HG03469 (cell line): Measurements from ENCODE around the gene CLASP1.
"Not testable (repeated sequence)": the region's sequence is repeated elsewhere in the genome, so short reads cannot be mapped to it uniquely, and the experiment has no call there.

Experiments used
- ATAC-seq: cut with Tn5 transposase; IDR thresholded peaks from one replicate; pipeline ENCODE4 v1.9.1; 2021; ENCODE audit warnings: mild to moderate bottlenecking, moderate library complexity, moderate number of reproducible peaks; ENCODE audit not compliant: unreplicated experiment

The CLASP1 gene

DNA sequence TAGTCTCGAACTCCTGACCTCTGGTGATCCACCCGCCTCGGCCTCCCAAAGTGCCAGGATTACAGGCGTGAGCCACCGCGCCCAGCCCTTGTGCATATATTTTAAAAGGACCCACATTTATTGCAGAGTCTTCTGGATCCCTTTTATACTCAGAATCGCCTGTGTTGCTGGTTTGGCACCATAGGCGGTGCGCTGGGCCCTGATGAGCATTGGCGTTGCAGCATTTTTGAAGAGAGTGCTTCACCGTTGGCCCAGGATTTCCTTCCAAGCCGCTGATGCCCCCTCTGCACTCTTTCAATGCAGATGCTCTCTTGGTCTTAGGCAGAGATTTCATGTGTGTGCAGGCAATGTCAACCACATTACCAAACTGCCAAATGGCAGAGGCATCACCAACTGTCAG, 350.8 kb downstream of the CLASP1 start:
- no peak for ATAC-seq

DNA sequence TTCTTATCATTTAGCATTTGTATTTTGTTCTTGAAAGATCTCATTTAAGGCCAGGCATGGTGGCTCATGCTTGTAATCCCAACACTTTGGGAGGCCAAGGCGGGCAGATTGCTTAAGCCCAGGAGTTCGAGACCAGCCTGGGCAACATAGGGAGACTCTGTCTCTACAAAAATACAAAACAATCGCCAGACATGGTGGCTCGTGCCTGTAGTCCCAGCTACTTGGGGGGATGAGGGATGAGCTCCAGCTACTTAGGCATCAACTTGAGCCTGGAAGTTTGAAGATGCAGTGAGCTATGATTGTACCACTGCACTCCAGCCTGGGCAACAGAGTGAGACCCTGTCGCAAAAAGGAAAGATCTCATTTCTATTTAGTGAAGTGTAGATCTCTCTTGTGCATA, 351.4 kb downstream of the CLASP1 start:
- not testable (repeated sequence) for ATAC-seq

DNA sequence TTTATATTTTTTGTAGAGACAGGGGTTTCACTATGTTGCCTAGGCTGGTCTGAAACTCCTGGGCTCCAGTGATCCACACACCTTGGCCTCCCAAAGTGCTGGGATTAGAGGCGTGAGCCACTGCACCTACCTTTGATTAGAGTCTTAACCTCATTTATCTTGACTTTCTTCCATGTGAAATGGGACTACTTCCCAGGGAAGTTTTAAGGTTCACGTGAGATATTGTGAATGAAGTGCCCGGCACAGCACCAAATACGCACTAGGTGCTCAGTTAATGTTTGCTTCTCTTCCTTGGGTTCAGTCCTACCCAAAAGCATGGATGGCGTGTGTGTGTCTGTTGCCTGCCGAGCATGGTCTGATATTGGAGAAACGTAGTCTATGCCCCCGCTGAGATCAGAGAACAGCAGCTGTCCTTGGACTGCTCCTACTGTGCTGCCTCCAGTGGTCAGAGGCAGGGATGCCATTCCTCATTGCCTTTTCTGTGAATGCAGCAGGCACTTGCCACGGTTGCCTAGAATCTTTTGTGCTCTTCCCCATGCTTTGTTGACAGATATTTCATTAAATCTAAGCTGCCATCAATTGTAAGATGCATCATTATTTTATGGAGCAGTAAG, 351.9 kb downstream of the CLASP1 start:
- no peak for ATAC-seq

DNA sequence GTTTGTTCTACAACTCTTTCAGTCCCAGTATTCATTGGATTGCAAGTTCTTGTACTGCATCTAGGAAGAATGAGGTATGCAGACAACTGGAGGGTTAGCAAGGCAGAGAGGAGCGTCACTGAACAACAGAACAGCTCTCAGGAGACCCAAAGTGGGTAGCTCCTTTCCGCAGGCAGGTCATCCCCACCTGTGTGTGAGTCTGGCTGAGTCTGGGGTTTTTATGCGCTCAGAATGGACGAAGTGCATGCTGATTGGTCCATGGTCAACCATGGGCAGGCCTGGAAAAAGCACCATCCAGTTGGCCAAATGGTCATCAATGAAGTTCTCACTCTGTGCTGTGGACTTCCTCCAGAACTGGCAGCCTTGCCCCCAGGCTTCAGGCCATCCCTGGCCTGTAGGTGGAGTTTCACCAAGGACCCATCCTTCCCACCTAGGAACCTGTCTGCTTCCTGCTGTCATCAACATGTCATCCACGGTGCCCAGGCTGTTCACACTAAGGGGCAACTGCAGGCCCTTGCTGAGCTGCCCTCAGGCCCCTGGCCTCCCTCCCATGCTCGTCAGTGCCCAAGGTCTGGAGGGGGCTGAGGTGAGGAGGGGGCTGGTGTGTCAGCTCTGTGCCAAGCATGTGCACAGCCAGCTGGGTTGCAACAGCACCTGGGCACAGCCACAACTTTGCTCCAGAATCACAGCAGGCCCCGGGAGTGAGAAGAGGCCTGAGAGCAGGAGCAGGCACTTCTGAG, 353.2 kb downstream of the CLASP1 start:
- no peak for ATAC-seq

DNA sequence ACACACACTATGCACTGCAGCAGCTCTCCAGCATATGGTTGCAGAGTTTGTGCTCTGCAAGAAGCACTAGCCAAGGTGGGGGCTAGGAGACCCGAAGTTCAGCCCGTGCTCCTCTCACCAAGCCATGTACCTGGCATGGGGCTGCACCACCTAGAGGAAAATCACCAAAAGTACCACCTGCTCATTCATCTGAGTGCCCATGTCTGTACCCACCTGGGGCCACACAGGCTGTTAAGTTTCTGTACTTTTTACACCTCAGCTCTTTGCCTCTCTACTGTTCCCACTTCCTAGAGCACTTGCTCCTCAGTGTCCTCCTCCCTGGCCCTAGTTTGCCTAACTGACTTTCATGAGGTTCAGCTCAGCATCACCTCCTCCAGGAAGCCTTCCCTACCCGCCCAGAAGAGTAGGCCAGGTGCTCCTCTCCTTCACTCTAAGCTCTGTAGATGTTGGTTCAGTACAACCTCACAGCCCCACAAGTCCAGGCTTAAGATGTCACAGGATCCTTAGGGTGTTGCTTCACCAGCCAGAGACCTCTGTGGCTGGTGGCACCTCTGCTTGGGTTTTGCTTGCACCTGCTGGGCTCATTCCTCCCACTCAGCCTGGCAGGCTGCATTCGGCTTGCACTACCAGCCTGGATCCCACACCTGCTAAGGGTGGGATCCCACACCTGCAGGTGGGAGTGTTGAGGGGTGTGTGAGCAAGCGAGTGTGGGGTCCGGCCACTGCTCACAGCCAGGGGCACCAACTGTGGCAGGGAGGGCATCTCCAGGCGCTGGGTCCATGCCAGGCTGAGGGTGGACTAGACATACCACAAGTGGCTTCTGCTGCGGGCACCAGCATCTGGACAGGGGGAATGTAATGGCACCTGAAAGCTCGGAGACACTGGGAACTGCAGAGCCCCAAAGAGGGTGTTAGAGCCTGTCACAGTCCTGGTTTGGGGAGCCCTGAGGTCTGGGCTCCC, 354.1 kb downstream of the CLASP1 start:
- ATAC-seq: no peak

DNA sequence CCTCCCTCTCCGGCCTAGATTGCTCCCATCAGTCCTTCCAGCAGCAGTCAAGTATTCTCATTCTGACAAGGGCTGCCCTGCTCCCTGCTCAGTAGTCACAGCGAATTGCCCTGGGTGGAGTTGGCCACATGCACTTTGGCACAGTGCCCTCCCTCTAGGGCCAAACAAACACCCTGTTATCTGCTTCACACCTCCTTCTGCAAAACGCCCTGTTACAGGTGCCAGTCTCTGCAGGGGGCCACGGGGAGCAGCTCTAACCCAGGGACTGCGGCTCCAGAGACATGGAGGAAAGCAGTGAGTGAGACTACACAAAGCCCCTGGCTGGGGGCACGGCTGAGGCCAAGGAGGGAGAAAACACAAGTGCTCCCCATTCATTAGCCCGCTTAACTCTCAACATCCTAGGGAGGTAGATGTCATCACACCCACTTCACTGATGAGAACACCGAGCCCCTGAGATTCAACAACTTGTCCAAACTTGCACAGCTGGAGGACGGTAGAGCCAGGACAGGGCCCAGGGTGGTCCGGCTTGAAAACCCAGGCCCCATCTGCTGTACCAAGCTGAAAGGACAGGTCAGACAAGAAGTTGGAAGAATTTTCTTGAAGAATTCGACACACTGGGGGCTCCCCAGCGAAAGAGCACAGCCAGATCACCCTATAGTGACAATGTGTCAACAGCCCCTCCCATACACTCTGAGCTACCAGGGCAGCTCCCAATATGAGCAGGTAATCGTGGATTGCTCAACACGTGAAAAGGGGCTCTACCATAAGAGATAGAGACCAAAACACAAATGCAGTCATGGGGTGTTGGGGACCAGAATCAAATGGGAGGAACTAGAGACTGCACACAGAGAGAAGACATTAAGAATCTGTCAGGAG, 355.6 kb downstream of the CLASP1 start:
- no peak for ATAC-seq

DNA sequence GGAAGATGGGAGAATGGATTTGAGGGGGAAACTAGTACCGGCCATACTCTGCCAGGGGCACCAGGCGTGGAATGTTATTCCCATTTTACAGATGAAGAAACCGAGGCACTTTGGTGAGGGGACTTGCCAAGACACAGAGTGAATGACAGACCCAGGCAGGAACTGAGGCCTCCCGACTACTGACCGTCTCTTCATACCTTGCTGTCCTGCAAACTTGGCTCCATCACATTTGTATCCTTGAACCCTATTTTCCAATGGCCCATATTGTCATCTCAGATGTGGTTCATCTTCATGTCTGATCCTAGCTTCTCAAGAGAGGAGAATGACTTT, 358.0 kb downstream of the CLASP1 start:
- no peak for ATAC-seq

DNA sequence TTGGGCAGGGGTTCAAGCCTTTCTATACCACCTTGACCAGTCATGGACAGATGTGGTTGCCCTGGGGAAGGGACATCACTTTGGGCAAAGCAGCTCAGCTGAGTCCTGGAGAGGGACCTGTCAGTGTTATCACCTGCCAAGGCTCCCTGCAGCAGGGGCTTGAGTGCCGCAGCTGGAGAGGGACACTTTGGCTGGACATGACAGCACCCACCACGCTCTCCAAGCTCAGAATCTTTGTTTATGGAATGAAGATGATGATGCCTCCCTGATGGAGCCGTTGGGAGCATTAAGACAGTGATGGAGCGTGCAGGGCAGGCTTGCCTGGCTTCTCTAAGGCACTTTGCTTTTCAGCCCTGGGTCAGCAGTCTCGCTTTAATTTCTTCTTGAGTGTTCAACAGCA, 360.0 kb downstream of the CLASP1 start:
- no peak for ATAC-seq

DNA sequence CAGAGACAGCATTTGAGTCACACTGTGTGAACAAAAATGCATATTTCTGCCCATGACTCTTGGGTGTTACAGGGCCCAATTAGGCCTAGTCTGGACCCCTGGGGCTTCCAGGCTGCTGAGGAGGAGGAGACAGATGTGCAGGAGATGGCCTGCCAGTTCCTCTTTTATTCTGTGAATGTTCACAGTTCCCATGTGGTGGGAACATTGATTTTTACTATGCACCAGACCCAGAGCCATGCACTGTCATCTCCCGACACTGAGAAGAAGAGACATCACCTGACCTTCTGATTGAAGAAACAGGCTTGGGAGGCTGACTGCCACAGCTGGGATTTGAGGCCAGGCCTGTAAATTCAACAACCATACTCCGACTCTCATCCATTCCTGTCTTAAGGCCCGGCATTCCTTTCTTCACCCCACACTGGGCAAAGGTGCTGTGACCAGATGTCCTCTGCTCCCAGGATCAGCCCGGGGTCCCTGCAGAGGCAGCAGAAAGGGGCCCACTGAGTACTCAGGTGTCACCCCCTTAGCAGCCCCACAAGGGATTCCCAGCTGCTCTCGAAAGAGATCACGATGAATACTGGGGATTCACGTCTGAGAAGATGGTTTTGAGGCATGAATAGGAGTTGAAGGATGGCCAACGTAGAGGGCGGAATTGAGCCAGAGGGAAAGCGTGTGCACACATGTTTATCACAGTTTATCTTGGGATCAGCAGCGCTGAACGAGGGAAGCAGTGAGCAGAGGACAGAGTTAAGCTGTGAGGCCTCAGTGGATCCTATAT, 360.6 kb downstream of the CLASP1 start:
- no peak for ATAC-seq

DNA sequence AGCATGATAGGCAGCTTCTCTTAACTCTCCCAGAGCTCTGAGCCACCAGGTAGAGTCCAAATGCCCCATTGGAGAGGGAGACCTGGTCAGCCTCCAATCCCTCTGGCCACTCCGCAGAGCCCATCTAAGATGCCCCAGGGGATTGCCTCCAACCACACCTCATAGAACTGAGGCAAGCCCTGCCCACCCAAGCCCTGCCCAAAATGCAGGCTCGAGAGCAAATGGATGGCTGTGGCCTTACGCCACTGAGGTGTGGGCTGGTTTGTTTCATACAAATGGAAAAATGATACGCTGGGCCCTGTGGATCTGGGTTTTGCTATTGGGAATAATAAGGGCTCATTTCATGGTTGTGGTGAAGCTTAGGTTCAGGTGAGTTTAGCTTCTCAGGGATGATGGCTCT, 361.3 kb downstream of the CLASP1 start:
- no peak for ATAC-seq
